GM12878 (cell line): ENCODE results near the gene RASIP1. TPM values are rescaled to one million over a fixed set of nuclear protein-coding genes. Genes with fewer than 3 reads are reported as not detected.
"Not testable (repeated sequence)": the region's sequence is repeated elsewhere in the genome, so short reads cannot be mapped to it uniquely, and the experiment has no call there.

ENCODE experiments used
- ATAC-seq: fragments of 200-7000 bp; cut with Tn5 transposase; 3 replicates; pipeline ENCODE4 v1.9.1; 2020; ENCODE audit warnings: mild to moderate bottlenecking, moderate library complexity
- BruUV-seq: library from RNA; stranded (reverse); fragments of 400-500 nt; replicated peaks from 2 replicates; lab custom pipeline; 2021; lab: Mats Ljungman, UMichigan
- CTCF ChIA-PET: fragments of 300-600 bp; sonication (Branson Sonifier 250); formaldehyde crosslinking; extraction: SDS; loops from one replicate; lab custom pipeline; 2021; ENCODE audit warnings: inconsistent platforms; lab: Yijun Ruan, JAX
- POLR2A ChIA-PET: fragments of 350-600 bp; formaldehyde crosslinking; extraction: SDS; loops from one replicate; lab custom pipeline; 2021; ENCODE audit warnings: inconsistent platforms; lab: Charles Lee
- RAD21 ChIA-PET: fragments of 300-600 bp; sonication (Branson Sonifier 250); formaldehyde crosslinking; loops from one replicate; lab custom pipeline; 2023; ENCODE audit warnings: antibody characterized with exemption; ENCODE audit not compliant: unreplicated experiment; lab: Charles Lee
- SMC1A ChIA-PET: fragments of 300-600 bp; sonication (Branson Sonifier 250); formaldehyde crosslinking; loops from one replicate; lab custom pipeline; 2023; ENCODE audit not compliant: unreplicated experiment, uncharacterized antibody; lab: Charles Lee
- DNase-seq: peaks from one replicate; pipeline ENCODE4 v3.0.0-alpha.2; 2011; ENCODE audit warnings: low read depth, low spot score
- FAIRE-seq: peaks from 3 replicates; lab custom pipeline; 2011; peaks lifted over from hg19 to GRCh38; lab: Jason Lieb, UNC
- H2AFZ ChIP-seq: 2 replicates; pipeline ENCODE4 v1.6.0; 2011; ENCODE audit warnings: low read depth, low read length, control low read depth; ENCODE audit not compliant: control insufficient read depth
- H3K27ac ChIP-seq: 2 replicates; pipeline ENCODE4 v1.5.1; 2011; ENCODE audit warnings: control low read depth; ENCODE audit not compliant: control insufficient read depth, insufficient read depth
- H3K27me3 ChIP-seq, 2 experiments: replicated peaks in 1 of 2; 2 replicates each; pipeline versions ENCODE4 v1.6.0 to v1.6.1; 2011; ENCODE audit warnings: low read length in 1 of 2; ENCODE audit not compliant: control insufficient read depth in 2 of 2, insufficient read depth in 2 of 2
- H3K36me3 ChIP-seq, 2 experiments: 2 replicates each; pipeline ENCODE4 v1.5.1; 2011; ENCODE audit warnings: low read length in 1 of 2; ENCODE audit not compliant: control insufficient read depth in 2 of 2, insufficient read depth in 2 of 2
- H3K4me1 ChIP-seq: 2 replicates; pipeline ENCODE4 v1.6.1; 2011; ENCODE audit warnings: mild to moderate bottlenecking, low read length, moderate library complexity, mixed read lengths; ENCODE audit not compliant: control insufficient read depth, insufficient read depth
- H3K4me2 ChIP-seq: 2 replicates; pipeline ENCODE4 v1.6.0; 2011; ENCODE audit warnings: control low read depth; ENCODE audit not compliant: control insufficient read depth, insufficient read depth
- H3K4me3 ChIP-seq: fragments of 200-600 bp; sonication (generic); 2 replicates; pipeline ENCODE4 v1.5.1; 2016
- H3K79me2 ChIP-seq: 2 replicates; pipeline ENCODE4 v1.6.0; 2011; ENCODE audit warnings: low read length; ENCODE audit not compliant: control insufficient read depth, insufficient read depth
- H3K9ac ChIP-seq: 2 replicates; pipeline ENCODE4 v1.8.0; 2011; ENCODE audit warnings: low read length, control low read depth, mixed read lengths; ENCODE audit not compliant: control insufficient read depth, insufficient read depth
- H3K9me3 ChIP-seq: replicated peaks from 3 replicates; pipeline ENCODE4 v1.5.1; 2011; ENCODE audit warnings: mild to moderate bottlenecking, low read length; ENCODE audit not compliant: control insufficient read depth, insufficient read depth
- H4K20me1 ChIP-seq: 2 replicates; pipeline ENCODE4 v1.6.0; 2011; ENCODE audit not compliant: control insufficient read depth, insufficient read depth
- JUND ChIP-seq: IDR thresholded peaks from 2 replicates; pipeline ENCODE4 v1.6.1; 2012; ENCODE audit warnings: low read depth, mild to moderate bottlenecking, low read length, improper control_type of control experiment, moderate library complexity
- MXI1 ChIP-seq: fragments of 150-350 bp; IDR thresholded peaks from 2 replicates; pipeline ENCODE4 v1.6.1; 2011; ENCODE audit warnings: low read depth, mild to moderate bottlenecking, inconsistent platforms, low read length, improper control_type of control experiment
- NBN ChIP-seq: fragments of 450-650 bp; IDR thresholded peaks from 2 replicates; pipeline ENCODE4 v1.6.1; 2016
- SRF ChIP-seq, 2 experiments: IDR thresholded peaks; 2 replicates each; pipeline ENCODE4 v1.6.1; 2011; ENCODE audit warnings: low read depth in 2 of 2, low read length in 2 of 2, mild to moderate bottlenecking in 1 of 2, moderate library complexity in 1 of 2
- WGBS: methylation state at CpG from one replicate; pipeline ENCODE4 v1.1.6; 2016; ENCODE audit warnings: low lambda C conversion rate; ENCODE audit not compliant: insufficient replicate concordance, insufficient coverage; ENCODE audit errors: missing lambda C conversion rate; 5-methylcytosine and 5-hydroxymethylcytosine counted together
- in situ Hi-C: fragments of 300-500 bp; cut with MboI; formaldehyde crosslinking; loops from 9 replicates; pipeline ENCODE4 v1.14.3; 2018; ENCODE audit warnings: mixed read lengths
- intact Hi-C: fragments of 100-400 bp; cut with micrococcal nuclease; formaldehyde crosslinking; loops from one replicate; pipeline ENCODE4 v1.14.2; 2022; ENCODE audit not compliant: unreplicated experiment
- polyA plus RNA-seq, 11 experiments: library from polyadenylated mRNA; depleted of rRNA in 4 of 11; unstranded in 6 of 11; stranded (reverse) in 5 of 11; fragments of >200 nt; fragmentation: Nextera tagmentation in 4 of 11; fragmentation: Illumina TruSeq in 1 of 11; extraction: Ambion mirVana in 4 of 11; extraction: Trizol in 1 of 11; gene quantifications; 1 replicate in 1 of 11; 2 replicates in 10 of 11; pipeline versions ENCODE4 v1.2.1 to v1.2.3, GENCODE V29; 2011 to 2016; ENCODE audit warnings: inconsistent platforms in 2 of 11, missing spikeins in 2 of 11, low read depth in 1 of 11
- total RNA-seq, 4 experiments: library from RNA; depleted of rRNA in 3 of 4; stranded (reverse); fragments of >200 nt in 3 of 4; fragmentation: Illumina TruSeq in 1 of 4; extraction: Trizol in 1 of 4; gene quantifications; 2 replicates each; pipeline versions ENCODE4 v1.2.1 to v1.2.3, GENCODE V29; 2013 to 2021
- TF ChIP-seq, protein P1 (sequence below): fragments of 150-350 bp; IDR thresholded peaks from 2 replicates; pipeline ENCODE4 v1.6.1; 2014; ENCODE audit warnings: mild to moderate bottlenecking, low read depth, low read length

Gene RASIP1
- total and polyA plus RNA-seq, 10 of the 15 experiments (the other 5 are each of a cell fraction or from before 2014, with no cell fraction given) = 0.08 TPM; not detected in 9

DNA sequence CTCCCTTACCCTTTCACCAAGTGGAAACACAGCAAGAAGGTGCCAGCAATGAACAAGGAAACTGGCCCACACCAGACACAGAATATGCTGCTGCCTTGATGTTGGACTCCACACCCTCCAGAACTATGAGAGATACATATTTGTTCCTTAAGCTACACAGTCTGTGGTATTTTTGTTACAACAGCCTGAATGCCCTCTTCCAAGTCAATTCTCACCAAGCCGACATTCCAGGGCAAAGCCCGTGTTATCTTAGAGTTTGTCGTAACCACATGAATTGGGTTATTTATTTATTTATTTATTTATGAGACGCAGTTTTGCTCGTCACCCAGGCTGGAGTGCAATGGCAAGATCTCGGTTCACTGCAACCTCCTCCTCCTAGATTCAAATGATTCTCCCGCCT lies 29.9 kb upstream of the RASIP1 start:
- no peaks in the 10 kb centered on the region for H3K36me3 ChIP-seq
- no peak overlapping the region for H3K4me3 ChIP-seq
- no peak overlapping the region for H3K9ac ChIP-seq
- H3K79me2 ChIP-seq = no peaks in the 10 kb centered on the region
- no TSS peak for BruUV-seq
- FAIRE-seq (no peak), DNase-seq (no peak), ATAC-seq (no peak)
- no peak overlapping the region for H3K27ac ChIP-seq
- TF ChIP-seq MXI1 = no peak
- SMC1A ChIA-PET = no interaction called here
- POLR2A ChIA-PET = no interaction called here
- intact Hi-C loops (no loop called here), in situ Hi-C loops (no loop called here)
- CTCF ChIA-PET = interaction anchor here (0.7 to 1.1 kb wide), 2 partner anchors 18 to 93 kb away, joined by 3 read pairs; no protein-coding TSS in a partner anchor
- H3K4me2 ChIP-seq = no peak overlapping the region
- 51% methylated on average over 7 of the region's 7 CpGs for WGBS
- no peaks in the 10 kb centered on the region for H4K20me1 ChIP-seq
- no peaks in the 10 kb centered on the region; a peak in 1 of 4 replicates for H3K27me3 ChIP-seq
- RAD21 ChIA-PET = no interaction called here
- no peak overlapping the region for H2AFZ ChIP-seq
- H3K9me3 ChIP-seq = no peaks in the 10 kb centered on the region
- H3K4me1 ChIP-seq = no peaks in the 10 kb centered on the region

GRCh38 chr19:48768994-48769713 lies 28.7 kb upstream of the RASIP1 start:
- 33% methylated on average over 11 of the region's 11 CpGs for WGBS
- in situ Hi-C loops = no loop called here
- DNase-seq (no peak), FAIRE-seq (no peak), ATAC-seq (no peak)
- H3K79me2 ChIP-seq = no peaks in the 10 kb centered on the region
- no peaks in the 10 kb centered on the region for H3K36me3 ChIP-seq
- no peak for TF ChIP-seq SRF (IDR thresholded peaks at IDR 0.05; ENCODE audit: low read depth in 2 of 2, low read length in 2 of 2)
- TF ChIP-seq, protein P1, sequence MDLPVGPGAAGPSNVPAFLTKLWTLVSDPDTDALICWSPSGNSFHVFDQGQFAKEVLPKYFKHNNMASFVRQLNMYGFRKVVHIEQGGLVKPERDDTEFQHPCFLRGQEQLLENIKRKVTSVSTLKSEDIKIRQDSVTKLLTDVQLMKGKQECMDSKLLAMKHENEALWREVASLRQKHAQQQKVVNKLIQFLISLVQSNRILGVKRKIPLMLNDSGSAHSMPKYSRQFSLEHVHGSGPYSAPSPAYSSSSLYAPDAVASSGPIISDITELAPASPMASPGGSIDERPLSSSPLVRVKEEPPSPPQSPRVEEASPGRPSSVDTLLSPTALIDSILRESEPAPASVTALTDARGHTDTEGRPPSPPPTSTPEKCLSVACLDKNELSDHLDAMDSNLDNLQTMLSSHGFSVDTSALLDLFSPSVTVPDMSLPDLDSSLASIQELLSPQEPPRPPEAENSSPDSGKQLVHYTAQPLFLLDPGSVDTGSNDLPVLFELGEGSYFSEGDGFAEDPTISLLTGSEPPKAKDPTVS = no peak
- no peak for TF ChIP-seq JUND
- TF ChIP-seq NBN = no peak
- no peaks in the 10 kb centered on the region for H3K4me1 ChIP-seq
- RAD21 ChIA-PET = no interaction called here
- intact Hi-C loops = no loop called here
- CTCF ChIA-PET = interaction anchor here (1.1 kb wide), 1 partner anchor 91 kb away, joined by 3 read pairs; no protein-coding TSS in a partner anchor
- no peak overlapping the region for H3K4me3 ChIP-seq
- no peak overlapping the region for H3K4me2 ChIP-seq
- H3K27ac ChIP-seq = no peak overlapping the region
- H3K9ac ChIP-seq = no peak overlapping the region
- SMC1A ChIA-PET = interaction anchor here (0.9 kb wide), 1 partner anchor 11 kb away, joined by 4 read pairs; no protein-coding TSS in a partner anchor
- H3K9me3 ChIP-seq = no peaks in the 10 kb centered on the region
- H3K27me3 ChIP-seq = no peaks in the 10 kb centered on the region; a peak in 1 of 4 replicates
- POLR2A ChIA-PET = interaction anchor here (0.6 kb wide), 1 partner anchor 101 kb away, joined by 5 read pairs; no protein-coding TSS in a partner anchor
- H2AFZ ChIP-seq = no peak overlapping the region
- no peaks in the 10 kb centered on the region for H4K20me1 ChIP-seq
- BruUV-seq = no TSS peak

DNA sequence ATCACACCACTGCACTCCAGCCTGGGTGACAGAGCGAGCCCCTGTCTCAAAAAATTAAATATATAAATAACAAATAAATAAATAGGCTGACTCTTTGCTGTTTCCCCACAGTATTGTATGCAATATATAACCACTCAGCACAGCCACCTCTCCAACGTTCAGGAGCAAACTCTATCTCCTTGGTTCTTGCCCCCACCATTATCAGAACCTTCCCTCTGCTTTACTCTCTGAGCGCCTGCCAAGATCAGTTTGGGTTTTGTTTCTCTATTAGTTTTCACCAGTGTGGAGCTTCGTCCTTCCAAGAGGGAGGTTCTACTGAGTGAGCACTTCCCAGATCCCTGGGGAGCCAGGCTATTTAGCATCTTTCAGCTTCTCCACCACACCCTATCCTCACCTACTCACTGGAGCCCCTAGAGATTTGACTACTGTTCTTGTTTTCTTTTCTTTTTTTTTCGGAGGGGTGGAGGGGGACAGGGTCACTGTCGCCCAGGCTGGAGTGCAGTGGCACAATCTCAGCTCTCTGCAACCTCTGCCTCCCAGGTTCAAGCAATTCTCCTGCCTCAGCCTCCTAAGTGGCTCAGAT lies 27.9 kb upstream of the RASIP1 start:
- H3K4me2 ChIP-seq, H3K4me3 ChIP-seq, H3K79me2 ChIP-seq, FAIRE-seq, H3K4me1 ChIP-seq, H2AFZ ChIP-seq, H3K36me3 ChIP-seq, DNase-seq, ATAC-seq, intact Hi-C loops, H3K27ac ChIP-seq, in situ Hi-C loops, H3K9me3 ChIP-seq, CTCF ChIA-PET, H3K9ac ChIP-seq, POLR2A ChIA-PET, SMC1A ChIA-PET, H4K20me1 ChIP-seq, BruUV-seq, H3K27me3 ChIP-seq: not testable (repeated sequence)
- WGBS = 10% methylated on average over 5 of the region's 6 CpGs
- RAD21 ChIA-PET = interaction anchor here (0.6 kb wide), 1 partner anchor 230 kb away, joined by 3 read pairs; no protein-coding TSS in a partner anchor
